Neural cell (in vitro differentiated cells): ENCODE results near the gene TLE4.

Source experiments
- CTCF ChIP-seq: fragments of 450-650 bp; IDR thresholded peaks from 2 replicates; pipeline ENCODE4 v1.5.1; 2014; ENCODE audit warnings: antibody characterized with exemption, mild to moderate bottlenecking, moderate library complexity; ENCODE audit not compliant: poor library complexity, severe bottlenecking
- EP300 ChIP-seq: fragments of 450-650 bp; conservative IDR thresholded peaks from 2 replicates; pipeline ENCODE4 v1.6.1; 2014; ENCODE audit warnings: antibody characterized with exemption, mild to moderate bottlenecking, moderate library complexity; ENCODE audit not compliant: poor library complexity, severe bottlenecking
- EZH2 ChIP-seq: fragments of 200-600, 300-800 bp; shearing (Covaris generic), sonication (generic); IDR thresholded peaks from 2 replicates; pipeline ENCODE4 v1.6.1; 2014; ENCODE audit warnings: antibody characterized with exemption, low read length, borderline replicate concordance, mild to moderate bottlenecking; ENCODE audit not compliant: insufficient read depth, poor library complexity, severe bottlenecking
- MXI1 ChIP-seq: fragments of 450-650 bp; conservative IDR thresholded peaks from 2 replicates; pipeline ENCODE4 v1.6.1; 2014; ENCODE audit warnings: antibody characterized with exemption, mild to moderate bottlenecking; ENCODE audit not compliant: poor library complexity, severe bottlenecking
- POLR2AphosphoS5 ChIP-seq: IDR thresholded peaks from 2 replicates; pipeline ENCODE4 v1.6.1; 2012
- RAD21 ChIP-seq: fragments of 450-650 bp; conservative IDR thresholded peaks from 2 replicates; pipeline ENCODE4 v1.6.1; 2014; ENCODE audit warnings: antibody characterized with exemption, mild to moderate bottlenecking, moderate library complexity
- REST ChIP-seq: IDR thresholded peaks from 2 replicates; pipeline ENCODE4 v1.6.1; 2012; ENCODE audit warnings: borderline replicate concordance
- SMC3 ChIP-seq: fragments of 450-650 bp; conservative IDR thresholded peaks from 2 replicates; pipeline ENCODE4 v1.6.1; 2014; ENCODE audit warnings: antibody characterized with exemption, mild to moderate bottlenecking, moderate library complexity; ENCODE audit not compliant: poor library complexity
- TAF1 ChIP-seq: IDR thresholded peaks from 2 replicates; pipeline ENCODE4 v1.6.1; 2012; ENCODE audit warnings: low read depth

DNA sequence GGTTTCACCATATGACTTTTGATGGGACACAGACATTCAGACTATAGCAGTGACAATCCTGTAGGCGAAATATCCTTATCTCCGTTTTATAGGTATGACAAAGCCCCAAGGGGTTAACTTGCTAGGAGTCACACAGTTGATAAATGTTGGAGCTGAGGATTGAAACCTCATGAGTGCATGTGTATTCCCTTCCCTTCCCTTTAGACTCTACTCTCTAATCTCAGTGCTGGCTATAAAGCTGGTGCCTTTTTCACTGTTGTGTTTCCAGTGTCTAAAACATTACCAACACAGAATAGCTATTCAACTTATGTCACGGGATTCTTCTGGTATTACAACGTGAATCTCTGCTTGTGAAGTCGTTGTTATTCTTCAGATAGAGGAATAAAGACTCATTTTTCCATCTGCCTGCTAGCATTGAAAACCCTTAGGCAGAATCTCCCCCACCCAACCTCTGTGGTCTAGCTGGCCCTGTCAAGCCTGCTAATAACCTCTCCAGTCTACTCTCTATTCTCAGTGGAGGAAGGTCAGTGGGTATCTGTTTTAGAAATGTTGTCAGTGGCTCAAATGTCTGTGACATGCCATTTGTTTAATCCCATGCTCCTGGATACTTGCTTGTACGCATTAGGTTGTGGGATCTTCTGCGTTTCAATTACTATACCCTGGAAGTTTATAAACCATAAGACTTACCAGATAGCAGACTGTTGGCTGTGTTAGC lies 121.2 kb downstream of the TLE4 start:
- TF ChIP-seq POLR2AphosphoS5 (no peak), EZH2 (no peak), CTCF (no peak), RAD21 (no peak), TAF1 (no peak), SMC3 (no peak), EP300 (no peak), REST (no peak), MXI1 (no peak)
